GM21390 (cell line): Measurements from ENCODE around the gene FAM168A.
"Not testable (repeated sequence)": the region's sequence is repeated elsewhere in the genome, so short reads cannot be mapped to it uniquely, and the experiment has no call there.

Experiments used
- ATAC-seq: cut with Tn5 transposase; IDR thresholded peaks from one replicate; pipeline ENCODE4 v1.9.1; 2021; ENCODE audit not compliant: unreplicated experiment

FAM168A gene

GRCh38 chr11:73436859-73437258 is 161.1 kb downstream of the FAM168A start:
- not testable (repeated sequence) for ATAC-seq

DNA sequence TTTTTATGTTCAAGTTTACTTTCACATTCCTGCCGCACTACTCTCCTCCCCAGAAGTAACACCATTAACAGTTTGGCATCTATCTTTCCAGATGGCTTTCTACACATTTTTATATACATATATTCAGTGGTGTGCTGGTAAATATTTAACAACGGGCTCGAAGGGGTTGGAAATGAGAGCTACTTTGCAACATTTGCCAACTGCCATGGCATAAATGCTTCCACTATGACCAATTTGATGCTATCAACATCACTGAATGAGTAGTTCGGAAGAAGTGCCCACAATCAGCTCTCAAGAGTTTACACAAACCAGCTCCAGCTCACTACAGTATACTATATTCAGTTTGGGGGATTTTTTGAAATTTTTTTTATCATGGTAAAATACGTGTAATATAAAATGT is 166.5 kb downstream of the FAM168A start:
- no peak for ATAC-seq

DNA sequence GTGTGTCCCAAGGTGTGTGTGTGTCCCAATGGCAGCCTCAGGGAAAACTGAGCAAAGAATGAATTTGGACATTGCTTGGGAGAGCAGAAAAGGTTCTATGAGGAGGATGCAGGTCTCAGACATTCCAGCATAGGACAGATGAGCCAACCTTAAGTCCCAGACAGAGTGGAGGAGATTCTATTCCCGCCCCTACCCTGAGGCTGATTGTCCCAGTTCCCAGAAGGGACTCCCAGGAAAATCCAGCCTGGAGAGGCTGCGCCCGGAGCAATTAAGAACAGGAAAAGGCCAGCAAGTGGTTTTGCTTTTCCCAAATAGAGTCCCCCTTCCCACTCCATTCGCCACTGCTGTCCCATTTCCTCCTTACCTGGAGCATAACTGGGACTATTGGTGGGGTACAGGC is 167.6 kb downstream of the FAM168A start:
- ATAC-seq: no peak

DNA sequence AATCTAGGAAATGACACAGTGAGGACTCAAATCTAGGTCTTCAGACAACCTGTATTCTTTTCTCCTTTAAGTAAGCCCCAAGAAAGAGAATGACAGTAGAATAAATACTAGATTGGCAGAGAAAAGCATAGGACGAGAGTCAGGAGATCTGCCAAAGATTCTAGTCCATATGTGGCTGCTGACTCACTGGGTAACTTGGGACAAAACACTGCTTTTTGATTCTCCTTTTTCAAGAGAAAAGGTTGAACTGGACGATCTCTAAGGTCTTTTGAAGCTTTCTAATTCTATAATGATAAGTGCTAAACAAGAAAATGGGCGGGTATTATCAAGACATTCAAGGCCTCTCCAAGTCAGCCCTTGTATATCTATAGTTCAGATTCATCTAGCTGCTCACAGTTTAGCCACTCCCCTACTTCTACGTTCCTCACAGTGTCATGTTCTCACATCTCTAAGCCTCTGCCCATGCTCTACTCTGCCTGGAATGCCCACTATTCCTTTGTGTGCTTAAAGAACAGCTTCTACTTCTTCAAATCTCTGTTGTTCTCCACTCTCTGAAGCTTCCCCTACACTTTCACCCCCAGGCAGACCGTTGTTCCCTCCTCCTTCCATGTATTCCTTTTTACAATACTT is 168.7 kb downstream of the FAM168A start:
- no peak for ATAC-seq

DNA sequence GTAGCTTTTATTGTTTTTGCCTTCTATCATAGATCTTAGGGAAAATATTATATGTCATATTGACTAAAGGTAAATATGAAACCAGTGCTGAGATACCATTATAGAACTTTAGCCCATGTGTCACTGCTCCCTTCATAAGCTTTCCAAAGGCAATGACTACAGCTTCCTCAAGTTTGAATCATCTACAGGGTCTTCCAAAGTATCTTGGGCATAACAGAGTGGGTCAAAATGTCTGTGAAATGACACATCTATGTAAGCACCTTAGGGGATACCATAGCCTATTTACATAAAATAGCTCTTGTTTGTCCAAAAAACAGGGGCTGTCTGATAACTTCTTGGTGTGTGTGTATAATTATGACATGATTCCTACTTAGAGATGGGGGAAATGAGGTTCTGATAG is 169.2 kb downstream of the FAM168A start:
- no peak for ATAC-seq

DNA sequence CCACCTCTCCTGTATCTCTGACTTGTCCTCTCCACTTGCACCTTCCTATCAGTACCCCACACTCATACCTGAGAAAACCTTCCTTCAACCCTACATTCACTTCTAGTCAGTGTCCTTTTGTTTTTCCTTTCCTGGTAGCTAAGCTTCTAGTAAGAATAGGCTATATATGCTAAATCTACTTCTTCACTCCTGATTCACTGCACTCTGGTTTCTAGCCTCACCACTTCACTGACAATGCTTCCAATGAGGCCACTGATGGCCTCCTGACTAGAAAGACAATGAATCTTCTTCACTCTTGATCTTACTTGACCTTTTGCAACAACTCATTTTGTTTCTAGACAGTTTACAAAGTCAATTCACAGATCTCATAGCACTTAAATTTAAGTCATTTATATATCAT is 169.7 kb downstream of the FAM168A start:
- no peak for ATAC-seq

- no peak for ATAC-seq
Observed at GRCh38 chr11:73426219-73426850, 171.6 kb downstream of the FAM168A start.

DNA sequence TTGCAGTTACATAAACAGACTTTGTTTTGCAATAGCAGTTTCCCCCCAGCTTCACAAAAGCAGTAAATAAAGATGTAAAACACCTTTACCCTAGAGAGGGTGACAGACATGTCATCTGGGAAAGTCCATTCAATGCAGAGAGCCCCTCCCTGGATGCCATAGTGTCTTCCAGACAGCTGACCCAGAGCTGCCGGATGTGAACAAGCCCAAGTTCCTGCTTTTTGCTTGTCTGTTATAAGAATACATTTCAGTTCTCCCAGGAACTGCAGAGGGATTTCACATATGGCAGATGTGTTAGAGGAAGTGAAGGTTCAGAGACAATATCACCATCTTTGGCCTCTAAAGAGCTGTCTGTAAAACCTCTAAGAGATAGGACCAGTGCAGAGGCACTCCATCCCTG is 172.8 kb downstream of the FAM168A start:
- ATAC-seq: no peak

DNA sequence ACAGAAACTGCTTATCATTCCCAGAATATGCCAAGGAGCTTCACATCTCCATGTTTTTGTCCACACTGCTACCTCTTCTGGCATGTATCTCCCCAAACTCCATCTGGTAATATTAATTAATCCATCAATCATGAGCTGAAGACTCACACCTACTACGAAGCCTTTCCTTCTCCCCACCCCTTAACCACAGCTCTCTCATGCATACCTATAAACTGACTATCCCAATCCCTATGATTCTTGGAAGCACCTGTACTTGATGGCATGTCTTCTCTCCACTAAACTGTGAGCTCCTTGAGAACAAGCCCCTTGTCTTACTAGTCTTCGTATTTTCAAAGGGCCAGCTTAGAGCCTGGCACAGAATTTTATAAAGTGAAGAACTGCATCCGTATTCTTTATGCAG is 174.4 kb downstream of the FAM168A start:
- ATAC-seq: no peak

DNA sequence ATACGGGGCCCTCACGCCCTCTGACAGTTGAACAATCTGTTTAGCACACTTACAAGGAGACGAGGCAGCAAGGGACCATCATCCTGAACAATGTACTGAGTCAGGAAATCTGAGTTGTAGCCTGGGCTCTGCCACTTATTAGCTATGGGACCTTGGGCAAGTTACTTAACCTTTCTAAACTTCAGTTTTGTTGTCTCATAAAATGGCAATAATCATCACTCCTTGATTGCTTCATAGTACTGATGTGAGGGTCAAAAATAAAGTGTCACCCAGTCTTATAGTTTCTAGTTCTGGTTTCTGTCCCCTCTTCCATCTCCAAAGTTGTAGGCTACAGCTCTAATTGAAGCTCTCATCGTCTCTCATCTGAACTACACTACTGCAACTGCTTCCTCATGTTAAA is 175.0 kb downstream of the FAM168A start:
- ATAC-seq: no peak

DNA sequence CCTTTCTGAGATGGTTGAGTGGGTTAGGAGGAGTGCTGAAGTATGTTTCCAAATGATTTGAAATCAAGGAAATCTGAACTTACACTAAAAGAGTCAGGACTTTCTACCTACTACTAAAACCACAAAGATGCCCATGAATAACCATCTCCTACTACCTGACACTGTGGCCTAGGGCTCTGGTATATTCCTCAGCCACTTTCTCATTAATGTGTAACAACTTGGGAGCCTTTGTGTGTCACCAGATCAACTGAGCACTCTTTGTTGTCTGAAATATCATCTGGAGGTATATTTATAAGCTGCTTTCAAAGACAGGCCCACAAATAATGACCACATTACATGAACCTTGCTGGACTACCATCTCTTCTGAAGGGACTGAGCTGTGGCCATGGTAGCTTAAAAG is 177.8 kb downstream of the FAM168A start:
- ATAC-seq: no peak

GRCh38 chr11:73416786-73417185 is 181.1 kb downstream of the FAM168A start:
- ATAC-seq: no peak

DNA sequence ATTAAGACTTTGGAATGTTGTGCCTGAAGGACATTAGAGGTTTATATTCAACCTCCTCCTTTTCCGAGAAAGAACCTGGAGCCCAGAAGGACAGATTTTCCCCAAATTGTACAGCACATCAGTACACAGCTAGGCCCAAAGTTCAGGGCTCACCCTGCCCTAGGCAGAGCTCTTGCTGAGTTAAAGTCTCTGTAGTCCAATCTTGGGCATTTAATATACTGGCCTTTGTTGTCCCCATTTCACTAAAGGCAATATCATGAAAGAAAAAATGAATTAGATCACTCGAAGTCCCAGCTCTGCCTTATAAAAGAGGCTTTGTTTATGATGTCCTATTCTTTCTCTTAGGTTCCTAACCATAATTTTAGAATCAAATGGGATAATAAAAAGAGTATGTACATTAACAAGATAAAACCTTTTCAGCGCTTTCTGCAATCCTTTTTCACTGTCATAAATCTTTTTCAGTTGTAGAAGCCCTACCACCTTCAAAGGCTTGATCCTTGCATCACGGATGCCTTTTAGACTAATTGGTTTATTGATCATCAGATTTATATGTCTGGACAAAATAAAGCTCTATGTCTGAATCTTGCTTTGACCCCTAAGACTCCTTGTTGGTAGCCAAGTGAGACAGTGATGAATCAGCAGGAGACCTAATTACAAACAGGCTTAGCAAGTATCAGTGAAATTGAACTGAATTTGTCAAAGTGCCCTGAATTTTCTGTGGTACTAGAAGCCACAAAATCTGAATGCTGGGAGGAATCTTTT is 181.9 kb downstream of the FAM168A start:
- ATAC-seq: no peak

GRCh38 chr11:73414977-73415651 is 182.8 kb downstream of the FAM168A start:
- no peak for ATAC-seq

GRCh38 chr11:73413256-73413655 is 184.7 kb downstream of the FAM168A start:
- no peak for ATAC-seq

DNA sequence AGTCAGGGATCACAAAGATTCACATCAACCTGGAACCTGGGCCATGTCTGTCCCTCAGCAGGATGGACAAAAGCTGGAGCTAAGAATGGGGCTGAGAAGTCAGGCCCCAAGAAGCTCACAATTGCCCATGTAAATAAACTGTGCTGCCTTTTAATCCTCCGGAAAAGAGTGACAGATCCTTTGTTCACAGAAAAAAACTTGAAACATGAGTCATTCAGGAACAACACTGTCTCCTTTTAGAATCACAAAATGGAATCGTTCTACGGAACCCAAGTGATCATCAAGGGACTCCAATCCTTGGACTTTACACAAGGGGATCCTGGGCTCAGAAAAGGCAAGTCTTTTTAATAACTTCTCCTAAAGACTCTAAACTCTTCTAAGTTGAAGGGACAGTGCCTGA is 185.6 kb downstream of the FAM168A start:
- no peak for ATAC-seq

GRCh38 chr11:73411031-73411430 is 186.9 kb downstream of the FAM168A start:
- ATAC-seq: no peak

DNA sequence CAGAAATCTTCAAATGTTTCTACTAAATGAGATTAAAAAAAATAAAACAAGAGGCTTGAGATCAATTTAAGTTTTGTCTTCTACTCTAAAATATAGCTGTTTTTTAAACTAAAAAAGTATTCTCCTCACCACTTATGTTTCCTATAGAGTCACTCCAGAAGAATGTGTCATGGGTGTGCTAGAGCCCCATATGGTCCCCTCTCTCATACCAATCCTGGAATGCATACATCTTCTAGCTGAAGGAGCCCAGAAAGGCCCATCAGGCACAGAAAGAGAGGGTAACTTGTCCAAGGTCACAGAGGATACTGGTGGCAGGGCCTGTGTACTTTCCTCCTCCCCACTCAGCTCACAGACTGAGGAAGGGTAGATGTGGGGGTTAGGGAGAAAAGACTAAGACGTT is 187.3 kb downstream of the FAM168A start:
- ATAC-seq: no peak

GRCh38 chr11:73409431-73409830 is 188.5 kb downstream of the FAM168A start:
- no peak for ATAC-seq

- no peak for ATAC-seq
Observed at GRCh38 chr11:73406619-73407018, 191.3 kb downstream of the FAM168A start.

DNA sequence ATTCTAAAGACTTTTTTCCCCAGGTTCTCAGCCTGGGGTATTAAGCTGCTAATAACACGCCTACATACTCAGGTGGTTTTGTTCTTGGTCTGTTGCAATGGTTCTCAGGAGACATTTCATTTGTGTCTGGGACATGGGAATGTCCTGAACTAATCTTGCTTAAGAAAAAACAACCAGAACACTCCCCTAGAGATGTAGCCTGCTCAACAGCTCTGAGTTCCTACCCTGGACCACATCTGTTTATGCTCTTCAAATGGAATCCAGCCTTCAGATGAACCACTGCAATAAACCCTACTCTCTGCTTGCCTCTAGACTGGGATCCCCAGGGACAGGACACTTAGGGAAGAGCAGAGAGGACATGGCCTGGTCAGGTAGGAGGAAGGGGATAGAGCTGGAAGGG is 191.8 kb downstream of the FAM168A start:
- ATAC-seq: no peak

GRCh38 chr11:73405146-73405510 is 192.8 kb downstream of the FAM168A start:
- no peak for ATAC-seq
